Limb (tissue), 2 donors: Measurements from ENCODE around the gene COX4I2.

ENCODE experiments used
- DNase-seq, 2 donors: peaks; one replicate each; pipeline ENCODE4 v3.0.0-alpha.2; 2016; ENCODE audit errors: extremely low spot score in 2 of 2

COX4I2 gene

DNA sequence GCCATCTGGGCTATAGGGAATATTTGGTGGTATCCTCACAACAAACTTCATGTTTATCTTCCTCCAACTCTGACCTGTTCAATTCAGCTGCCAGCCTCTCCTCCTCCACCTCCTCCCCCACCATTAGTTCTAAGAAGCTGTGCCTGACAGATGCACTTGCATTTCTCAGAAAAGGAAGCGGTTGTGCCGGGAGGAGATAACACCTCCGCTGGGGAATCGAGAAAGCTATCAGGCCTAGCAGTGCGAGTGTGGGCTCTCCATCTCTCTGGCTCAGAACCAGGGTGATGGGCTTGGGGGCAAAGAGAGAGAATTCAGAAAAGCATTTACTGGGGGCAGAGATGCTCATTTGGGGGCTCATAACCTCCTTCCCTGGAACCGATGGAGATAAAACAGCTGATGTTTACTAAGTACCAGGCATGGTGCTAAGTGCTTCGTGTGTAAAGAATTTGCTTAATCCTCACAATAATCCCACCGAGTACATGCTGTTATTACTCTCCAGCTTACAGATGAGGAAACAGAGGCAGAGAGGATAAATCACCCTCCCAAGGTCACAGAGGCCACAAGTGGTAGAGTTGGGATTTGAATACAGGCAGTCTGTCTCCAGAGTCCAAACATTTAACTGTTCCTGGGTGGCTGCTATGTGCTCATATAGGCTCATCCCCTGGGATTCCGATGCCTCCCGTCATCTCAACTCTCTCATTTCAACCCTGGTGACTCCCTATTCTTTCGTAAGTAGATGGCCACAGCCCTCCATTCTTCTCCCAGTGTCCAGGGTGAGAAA, 38.3 kb downstream of the COX4I2 start:
- DNase-seq: no peak

DNA sequence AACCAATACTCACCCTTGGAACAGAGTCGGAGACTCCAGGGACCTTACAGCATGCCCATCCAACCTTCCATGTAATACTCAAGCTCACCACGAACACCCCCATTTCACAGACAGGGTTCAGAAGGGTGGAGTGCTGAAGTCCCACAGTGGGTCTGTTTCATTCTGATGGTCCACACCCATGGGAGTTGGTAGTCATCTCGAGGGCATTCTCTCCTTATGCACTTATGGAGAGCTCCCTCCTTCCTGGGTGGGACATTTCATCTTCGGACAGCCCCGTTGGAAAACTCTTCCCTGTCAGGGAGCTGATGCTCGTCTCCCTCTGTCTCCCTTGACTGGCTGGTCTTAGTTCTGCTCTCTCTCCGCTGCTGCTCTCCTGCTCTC, 38.9 kb downstream of the COX4I2 start:
- DNase-seq: no peak

DNA sequence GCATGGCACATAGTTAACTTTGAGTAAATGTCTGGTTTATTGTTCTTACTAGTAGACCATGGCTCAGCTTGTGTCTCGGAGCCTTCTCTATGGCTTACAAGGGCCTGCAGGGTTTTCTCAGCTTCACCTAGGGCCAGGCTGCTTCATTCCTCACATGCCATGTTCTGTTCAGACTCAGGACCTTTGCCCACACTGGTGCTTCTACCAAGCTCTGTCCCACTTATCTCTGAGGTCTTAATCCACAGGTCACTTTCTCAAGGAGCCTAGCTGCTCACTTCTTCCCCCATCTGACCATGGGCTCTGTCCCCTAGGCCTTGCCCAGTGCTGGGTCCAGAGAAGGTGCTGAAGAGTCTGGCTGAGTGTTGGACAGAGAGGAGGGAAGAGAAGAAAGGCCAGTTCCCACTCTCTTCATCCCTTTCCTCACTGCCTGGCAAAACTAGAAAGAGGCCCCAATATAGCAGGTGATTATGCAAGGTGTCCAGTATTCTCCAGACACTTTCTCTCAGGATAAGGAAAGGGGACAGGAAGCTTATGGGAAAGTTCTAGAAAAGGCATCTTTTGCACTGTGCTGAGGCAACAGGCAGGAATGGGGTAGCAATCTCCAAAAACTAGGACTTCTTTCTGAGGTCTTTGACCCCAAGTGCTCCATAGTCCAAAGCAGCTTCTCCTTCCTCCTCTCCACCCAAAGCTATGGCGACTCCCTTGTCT, 40.0 kb downstream of the COX4I2 start:
- DNase-seq: no peak

GRCh38 chr20:31678389-31679356, 41.0 kb downstream of the COX4I2 start:
- no peak for DNase-seq

DNA sequence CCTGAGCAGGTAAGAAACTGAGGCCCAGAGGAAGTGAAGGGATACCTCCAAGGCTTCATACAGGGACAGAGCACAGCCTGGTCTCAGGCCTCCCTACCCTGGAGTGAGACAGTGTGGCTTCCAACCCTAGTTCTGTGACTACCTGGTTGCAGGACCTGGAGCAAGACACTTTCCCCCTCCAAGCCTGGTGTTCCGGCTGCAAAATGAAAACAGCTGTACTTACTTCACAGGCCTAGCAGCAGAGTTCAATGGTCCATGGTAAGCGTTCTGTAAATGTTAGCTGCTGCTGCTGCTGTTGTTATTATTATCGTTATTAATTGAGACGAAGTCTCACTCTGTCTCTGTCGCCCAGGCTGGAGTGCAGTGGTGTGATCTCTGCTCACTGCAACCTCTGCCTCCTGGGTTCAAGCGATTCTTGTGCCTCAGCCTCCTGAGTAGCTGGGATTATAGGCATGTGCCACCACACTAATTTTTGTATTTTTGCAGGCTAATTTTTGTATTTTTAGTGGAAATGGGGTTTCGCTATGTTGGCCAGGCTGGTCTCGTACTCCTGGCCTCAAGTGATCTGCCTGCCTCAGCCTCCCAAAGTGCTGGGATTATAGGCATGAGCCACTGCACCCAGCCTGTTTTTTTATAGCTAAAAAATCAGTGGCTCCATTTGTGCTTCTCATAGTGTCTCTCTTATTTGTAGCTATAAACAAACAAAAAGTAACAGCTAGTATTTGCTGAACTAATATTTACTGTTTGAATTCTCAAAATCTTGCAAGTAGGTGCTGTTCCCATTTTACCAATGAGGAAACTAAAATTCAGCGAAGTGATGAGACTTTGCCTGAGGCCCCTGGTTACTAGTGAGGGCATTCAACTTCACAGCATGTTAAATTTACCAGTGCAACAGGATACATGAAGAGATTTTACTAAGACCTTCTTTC, 41.9 kb downstream of the COX4I2 start:
- no peak for DNase-seq

GRCh38 chr20:31680286-31681127, 42.8 kb downstream of the COX4I2 start:
- DNase-seq: no peak

DNA sequence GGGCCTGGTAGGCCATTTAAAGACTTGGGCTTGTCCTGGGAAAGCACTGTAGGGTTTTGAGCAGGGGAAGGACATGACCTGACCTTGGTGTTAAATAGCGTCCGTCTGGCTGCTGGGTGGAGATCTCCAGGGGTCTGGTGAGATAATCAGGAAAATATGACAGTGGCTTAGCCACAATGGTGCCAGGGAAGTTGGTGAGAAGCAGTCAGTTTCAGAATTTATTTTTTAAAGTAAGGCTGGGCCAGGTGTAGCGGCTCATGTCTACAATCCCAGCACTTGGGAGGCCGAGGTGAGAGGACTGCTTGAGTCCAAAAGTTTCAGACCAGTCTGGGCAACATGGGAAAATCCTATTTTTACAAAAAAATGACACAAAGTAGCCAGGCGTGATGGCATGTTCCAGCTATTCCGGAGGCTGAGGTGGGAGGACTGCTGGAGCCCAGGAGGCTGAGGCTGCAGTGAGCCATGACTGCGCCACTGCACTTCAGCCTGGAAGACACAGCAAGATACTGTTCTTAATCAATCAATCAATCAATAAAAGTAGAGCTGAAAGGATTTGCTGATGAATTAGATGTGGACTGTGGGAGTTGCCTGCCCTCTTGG, 43.5 kb downstream of the COX4I2 start:
- DNase-seq: no peak

GRCh38 chr20:31681769-31682168, 44.1 kb downstream of the COX4I2 start:
- no peak for DNase-seq

- no peak for DNase-seq
Observed at GRCh38 chr20:31682352-31682751, 44.6 kb downstream of the COX4I2 start.

DNA sequence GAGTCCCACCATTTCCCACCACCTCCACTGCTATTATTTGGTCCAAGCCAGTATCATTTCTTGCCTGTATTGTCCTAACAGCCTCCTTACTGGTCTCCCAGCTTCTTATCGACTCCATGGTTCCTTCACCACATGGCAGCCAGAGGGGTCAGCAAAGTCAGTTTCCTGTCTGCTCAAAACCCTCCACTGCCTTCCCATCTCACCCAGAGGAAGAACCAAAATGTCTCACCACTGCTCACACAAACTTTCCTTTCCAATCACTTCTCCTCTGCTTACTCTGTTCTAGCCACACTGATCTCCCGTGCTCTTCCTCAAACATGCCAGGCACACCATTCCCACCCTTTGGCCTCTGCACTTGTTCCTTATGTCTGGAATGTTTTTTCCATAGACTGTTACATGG, 45.2 kb downstream of the COX4I2 start:
- no peak for DNase-seq

DNA sequence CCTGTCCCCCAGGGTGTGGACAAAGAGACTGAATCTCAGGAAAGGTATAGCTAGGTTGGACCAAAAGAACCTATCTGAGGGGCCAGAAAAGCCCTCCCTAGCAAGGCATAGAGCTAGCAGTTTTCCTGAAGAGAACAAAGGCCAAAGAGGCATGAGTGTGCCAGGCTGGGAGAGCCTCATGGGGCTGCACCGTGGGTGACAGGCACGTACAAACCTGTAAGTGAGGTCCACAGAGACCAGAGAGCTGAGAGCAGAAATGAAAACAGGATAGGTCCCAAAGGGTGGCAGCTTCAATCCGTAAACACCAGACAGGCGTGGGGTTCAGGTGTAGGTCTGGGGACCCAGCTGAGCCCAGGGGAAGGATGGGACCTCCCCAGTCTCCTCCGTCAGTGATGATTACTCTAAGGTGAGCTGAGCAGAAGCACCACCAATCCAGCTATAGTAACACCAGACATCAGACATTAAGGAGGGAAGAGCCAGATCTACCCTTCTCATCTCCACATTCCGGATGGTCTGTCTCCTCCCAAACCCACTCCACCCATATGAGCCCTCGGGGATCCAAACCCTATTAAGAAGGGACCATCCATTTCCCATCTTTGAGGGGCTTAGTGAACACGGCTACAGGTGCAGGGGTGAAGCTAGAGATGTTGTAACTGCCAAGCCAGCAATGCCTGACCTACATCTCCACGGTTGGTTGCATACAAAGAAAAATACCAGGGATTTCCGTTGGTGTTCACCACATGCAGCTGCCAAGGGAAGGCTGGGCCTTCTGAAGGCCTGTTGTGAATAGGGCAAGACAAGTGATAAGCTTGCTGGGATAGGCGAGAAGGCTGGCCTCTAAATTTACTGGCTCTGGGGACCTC, 46.7 kb downstream of the COX4I2 start:
- no peak for DNase-seq

DNA sequence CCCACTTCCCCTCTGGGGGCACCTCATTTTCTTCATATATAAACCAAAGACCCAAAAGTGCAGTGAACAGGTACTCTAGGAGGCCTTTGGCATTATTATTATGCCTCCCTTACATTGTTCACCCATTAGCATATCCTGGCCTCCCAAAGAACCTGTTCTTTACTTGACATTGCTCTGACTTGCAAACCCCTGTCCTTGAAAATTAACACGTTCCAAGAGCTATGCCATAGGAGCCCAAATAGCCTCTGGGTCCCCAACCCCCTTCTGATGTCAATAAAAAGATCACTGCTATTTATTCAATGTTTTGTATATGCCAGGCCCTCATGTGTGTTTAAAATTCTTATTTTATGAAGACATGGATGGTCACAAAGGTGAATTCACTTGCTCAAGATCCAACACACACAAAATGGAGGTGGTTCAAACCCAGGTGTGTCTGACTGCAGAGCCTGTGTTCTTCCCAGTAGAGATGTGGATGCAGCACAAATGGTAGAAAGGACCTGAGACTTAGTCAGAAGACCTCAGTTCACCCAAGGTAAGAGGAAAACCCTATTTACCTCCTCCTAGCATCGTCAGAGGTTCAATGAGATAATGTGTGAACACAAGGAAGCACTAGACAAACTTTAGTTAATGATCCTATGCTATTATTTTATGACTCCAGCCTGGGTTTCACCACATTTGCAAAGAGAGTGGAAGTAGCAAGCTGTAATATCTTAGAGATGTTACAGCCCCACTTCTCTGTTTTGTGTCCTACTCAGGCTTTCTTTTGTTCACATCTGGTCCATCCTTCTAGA, 48.3 kb downstream of the COX4I2 start:
- no peak for DNase-seq

GRCh38 chr20:31687777-31688176, 50.1 kb downstream of the COX4I2 start:
- DNase-seq: no peak

- DNase-seq: no peak
Observed at GRCh38 chr20:31689141-31689540, 51.4 kb downstream of the COX4I2 start.

- no peak for DNase-seq
Observed at GRCh38 chr20:31690124-31690666, 52.5 kb downstream of the COX4I2 start.

DNA sequence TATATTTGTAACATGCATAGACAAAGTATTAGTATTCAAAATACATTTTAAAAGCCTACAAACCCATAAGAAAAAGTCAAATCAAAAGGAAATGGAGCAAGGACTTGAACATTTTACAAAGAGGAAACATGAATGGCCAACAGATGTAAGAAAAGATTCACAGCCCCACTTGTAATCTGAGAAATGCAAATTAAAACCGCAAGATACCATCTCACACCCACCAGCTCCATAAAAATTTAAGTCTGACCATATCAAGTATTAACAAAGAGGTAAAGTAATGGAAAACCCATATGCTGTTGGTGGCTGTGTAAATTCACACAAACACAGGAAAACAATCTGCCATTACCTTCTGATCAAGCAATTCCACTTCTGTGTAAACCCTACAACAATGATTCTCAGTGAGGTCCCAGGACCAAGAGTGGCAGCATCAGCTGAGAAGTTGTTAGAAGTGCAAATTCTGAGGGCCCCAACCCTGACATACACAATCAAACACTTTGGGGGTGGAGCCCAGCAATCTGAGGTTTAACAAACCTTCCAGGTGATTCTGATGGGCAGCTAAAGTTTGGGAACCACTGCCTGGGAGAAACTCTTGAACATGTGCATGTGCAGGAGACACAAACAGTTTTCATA, 54.0 kb downstream of the COX4I2 start:
- no peak for DNase-seq

- DNase-seq: no peak
Observed at GRCh38 chr20:31693402-31693801, 55.7 kb downstream of the COX4I2 start.
